Suppressor macrophage (primary cell): ENCODE data around the gene CCDC38.

ENCODE experiments used
- DNase-seq, 4 experiments: peaks; one replicate each; pipeline ENCODE4 v3.0.0-alpha.2; 2020 to 2022

The CCDC38 gene

GRCh38 chr12:95960241-95960640, 17.8 kb upstream of the CCDC38 start:
- DNase-seq, result peak in 2 of 4 experiments; percentile 17 to 20

DNA sequence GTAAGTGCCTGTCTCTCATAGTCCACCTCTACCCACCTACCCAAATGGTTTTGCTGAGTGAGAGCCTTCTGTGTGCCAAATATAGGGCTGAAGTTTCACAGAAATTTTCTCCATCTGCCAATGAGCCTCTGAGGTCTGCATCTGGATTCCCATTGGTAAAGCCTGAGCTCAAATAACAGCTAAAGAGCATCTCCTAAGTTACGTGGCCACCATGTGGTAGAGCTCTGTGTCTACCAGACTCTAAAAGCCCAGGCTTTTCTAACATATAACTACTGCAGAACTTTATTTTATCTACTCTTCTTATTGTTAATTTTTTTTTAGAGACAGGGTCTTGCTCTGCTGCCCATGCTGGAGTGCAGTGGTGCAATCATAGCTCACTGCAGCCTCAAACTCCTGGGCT, 16.7 kb upstream of the CCDC38 start:
- DNase-seq, result peak; percentile 25 to 55 (median 44)

DNA sequence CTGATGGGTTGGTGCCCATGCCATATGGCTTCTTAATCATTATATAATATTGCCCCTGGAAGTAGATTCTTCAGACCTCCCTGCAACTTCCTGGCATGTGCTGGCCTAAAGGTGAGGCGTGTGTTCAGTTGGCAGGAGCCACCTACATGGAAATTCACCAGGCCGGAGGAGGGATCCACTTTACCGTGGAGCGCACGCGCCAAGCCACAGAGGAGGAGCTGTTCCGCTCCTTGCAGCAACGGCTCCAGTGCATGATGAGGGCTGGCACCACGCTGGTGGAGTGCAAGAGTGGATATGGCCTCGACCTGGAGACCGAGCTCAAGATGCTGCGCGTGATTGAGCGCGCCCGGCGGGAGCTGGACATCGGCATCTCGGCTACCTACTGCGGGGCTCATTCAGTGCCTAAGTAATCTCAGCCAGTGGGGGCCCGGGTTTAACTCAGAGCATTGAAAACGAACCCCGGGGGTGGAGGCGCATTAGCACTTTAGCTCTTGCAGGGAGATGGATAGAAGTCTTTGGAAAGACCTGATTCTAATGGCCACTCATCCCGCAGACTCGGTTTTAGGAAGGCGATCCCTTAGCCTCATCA, 14.2 kb upstream of the CCDC38 start:
- no peak for DNase-seq

- DNase-seq, result no peak
These were observed 13.2 kb upstream of the CCDC38 start for GRCh38 chr12:95955549-95956159.

DNA sequence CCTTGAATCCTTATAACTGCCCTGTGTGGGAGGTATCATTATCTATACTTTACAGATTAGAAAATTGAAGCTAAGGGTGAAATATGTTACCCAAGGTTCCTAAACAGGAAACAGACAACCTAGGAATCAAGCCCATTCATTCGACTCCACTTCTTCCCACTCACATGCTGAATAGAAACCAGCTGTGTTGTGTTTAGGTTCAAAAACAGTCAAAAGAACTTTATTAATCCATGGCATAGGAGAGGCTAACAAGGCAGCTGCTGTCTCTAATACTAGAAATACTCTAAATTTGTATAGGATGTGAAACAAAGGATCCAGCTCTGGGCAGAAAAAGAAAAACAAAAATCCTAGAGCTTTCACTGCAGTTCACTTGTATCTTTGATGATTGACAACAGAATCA, 10.6 kb upstream of the CCDC38 start:
- peak in 3 of 4 experiments; percentile 13 to 37 (median 20) for DNase-seq

GRCh38 chr12:95951515-95951914, 9.1 kb upstream of the CCDC38 start:
- peak; percentile 10 to 82 (median 58) for DNase-seq

GRCh38 chr12:95949477-95950206, 7.2 kb upstream of the CCDC38 start:
- DNase-seq, result no peak

GRCh38 chr12:95944108-95944704, 1.8 kb upstream of the CCDC38 start:
- DNase-seq, result no peak

GRCh38 chr12:95943330-95943842, 972 bp upstream of the CCDC38 start, which contains the start of gene AMDHD1:
AMDHD1 (plus strand) TSS chr12:95943331; CDS start chr12:95943399, 68 bp downstream.
- DNase-seq, result peak; percentile 64 to 84 (median 72)

DNA sequence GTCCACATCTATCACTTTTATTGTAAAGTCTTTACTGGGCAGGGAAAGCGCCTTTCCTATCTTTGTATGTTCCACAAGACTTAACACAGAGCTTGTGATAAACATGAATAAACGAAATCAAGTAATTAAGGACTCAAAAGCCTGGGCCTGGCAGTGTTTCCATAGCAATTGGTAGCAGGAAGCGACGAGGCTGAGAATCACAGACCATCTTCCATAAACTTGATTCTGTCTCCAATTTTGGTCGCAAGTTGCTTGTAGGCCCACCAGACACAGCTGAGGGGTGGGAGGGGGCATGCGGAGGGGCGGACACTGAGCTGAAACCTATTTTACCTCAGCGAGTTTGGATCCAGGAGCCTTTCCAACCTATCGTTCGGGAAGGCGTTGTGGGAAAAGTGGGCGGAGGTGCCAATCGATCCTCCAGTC, 302 bp downstream of the CCDC38 start:
- DNase-seq, result peak in 3 of 4 experiments; percentile 11 to 15 (median 15)

DNA sequence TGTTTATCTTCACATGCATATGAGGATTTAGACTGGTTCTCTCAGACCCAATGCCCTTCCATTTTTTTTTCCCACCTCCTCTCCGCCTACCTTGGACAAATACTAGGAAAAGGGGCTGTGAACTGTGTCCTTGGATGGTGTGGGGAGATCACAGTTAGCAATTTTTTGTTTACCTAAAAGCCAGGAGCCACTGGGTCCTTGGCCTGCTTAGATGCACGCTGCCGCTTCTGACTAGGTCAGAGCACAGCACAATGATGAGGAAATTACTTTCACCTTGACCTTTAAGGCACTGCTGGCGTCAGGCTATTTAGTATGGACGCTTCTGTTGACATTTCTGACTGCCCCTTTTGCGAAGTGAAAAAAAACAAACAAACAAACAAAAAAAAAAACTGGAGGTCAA, 1.9 kb downstream of the CCDC38 start:
- no peak for DNase-seq

DNA sequence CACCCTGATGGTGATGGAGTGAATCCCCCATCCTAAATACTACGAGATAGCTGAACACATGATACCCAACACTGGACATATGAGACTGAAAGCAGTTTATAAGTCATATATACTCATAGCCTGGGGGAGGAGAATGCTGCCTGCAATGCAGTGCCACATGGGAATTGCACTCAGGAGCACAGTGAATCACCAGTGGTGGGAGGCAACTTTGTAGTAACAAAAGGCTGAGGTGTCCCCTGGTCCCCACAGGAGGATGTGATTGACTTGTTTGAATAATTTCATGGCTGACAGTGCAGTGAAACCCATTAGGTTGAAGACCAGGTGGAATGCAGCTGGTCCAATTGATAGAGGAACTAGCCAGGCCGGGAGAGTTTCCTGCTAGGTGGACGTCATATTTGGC, 20.2 kb downstream of the CCDC38 start:
- DNase-seq, result peak; percentile 30 to 58 (median 38)

DNA sequence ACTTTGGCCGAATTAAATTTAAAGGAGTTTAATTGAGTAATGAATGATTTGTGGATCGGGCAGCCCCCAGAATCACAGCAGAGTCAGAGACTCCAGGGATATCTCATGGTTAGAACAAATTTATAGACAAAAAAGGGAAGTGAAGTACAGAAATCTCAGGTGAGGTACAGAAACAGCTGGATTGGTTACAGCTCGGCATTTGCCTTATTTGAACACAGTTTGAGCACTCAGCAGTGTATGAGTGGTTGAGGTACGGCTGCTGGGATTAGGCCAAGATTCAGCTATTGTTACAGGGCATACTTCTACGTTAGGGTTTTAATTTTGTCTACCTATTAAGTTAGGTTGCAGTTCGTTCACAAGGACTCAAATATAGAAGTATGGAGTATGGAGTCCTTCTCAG, 23.3 kb downstream of the CCDC38 start:
- no peak for DNase-seq

DNA sequence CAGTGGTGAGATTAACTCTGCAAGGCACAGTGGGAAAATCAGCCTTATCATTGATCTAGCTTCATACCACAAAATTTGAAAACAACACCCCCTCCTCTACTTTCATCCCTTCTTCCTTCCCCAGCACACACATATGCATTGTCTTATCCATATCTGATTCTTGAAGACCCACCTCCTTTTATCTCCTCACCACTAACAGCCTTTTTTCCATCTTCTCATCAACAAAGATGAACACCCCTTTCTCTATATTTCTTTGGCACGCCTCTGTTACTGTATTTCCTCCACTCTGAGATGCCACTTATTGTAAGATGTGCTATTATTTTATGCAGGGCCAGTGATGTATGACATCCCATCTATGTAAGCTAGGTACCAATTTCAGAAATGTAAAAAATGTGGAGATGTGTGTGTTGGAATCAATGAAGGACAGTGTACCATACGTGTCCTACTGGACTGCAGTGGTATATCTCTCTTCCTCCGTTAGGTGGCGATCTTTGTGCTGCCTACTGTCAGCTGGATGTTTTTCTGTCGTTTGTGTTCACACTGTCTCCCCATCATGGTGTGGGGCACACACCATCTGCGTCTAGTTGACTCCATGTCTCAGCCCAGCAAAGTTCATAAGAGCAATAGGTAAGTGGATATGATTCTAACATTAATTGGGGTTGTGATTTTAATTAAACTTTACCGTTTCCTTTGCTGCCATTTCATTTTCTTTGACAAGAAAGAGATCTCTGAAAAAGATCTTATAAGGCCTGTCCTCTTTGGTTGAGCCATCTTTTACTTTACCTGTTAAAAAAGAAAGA, 24.0 kb downstream of the CCDC38 start:
- DNase-seq, result peak; percentile 64 to 85 (median 75)

DNA sequence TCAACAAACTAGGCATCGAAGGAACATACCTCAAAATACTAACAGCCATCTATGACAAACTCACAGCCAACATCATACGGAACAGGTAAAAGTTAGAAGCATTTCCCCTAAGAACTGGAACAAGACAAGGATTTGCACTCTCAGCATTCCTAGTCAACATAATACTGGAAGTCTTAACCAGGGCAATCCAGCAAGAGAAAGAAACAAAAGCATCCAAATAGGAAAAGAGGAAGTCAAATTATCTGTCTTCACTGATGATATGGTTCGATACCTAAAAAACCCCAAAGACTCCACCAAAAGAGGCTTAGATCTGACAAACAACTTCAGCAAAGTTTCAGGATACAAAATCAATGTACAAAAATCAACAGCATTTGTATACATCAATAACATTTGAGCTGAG, 32.5 kb downstream of the CCDC38 start:
- DNase-seq, result no peak

DNA sequence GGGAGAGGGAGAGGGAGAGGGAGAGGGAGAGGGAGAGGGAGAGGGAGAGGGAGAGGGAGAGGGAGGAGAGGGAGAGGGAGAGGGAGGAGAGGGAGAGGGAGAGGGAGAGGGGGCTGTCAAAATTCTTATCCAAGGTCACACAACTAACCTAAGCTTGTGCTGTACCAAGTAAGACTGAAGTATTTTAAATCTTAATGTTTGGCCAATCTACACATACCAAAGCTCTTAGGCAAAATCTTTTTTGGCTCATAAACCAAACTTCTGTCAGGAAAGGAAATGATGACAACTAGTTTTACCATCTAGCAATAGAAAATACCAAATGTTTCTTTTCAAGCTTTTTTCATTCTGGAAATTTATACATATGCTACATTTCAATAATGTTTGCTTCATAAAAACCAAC, 33.8 kb downstream of the CCDC38 start:
- no peak for DNase-seq

GRCh38 chr12:95898081-95898480, 44.3 kb downstream of the CCDC38 start:
- no peak for DNase-seq

GRCh38 chr12:95896846-95897245, 45.6 kb downstream of the CCDC38 start:
- no peak for DNase-seq

- DNase-seq, result no peak
These were observed 51.5 kb downstream of the CCDC38 start for GRCh38 chr12:95890958-95891357.

DNA sequence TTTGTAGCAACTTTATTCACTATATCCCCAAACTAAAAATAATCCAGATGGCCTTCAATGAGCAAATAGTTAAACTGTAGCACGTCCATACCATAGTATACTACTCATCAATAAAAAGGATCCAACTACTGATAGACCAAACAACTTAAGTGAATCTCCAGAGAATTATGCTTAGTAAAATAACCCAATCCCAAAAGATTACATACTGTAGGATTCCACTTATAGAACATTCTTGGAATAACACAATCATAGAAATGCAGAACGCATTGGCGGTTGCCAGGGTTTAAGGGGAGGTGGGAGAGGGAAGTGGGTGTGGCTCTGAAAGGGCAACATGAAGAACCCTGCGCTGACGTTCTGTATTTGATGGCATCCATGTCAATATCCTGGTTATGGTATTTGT, 55.1 kb downstream of the CCDC38 start:
- DNase-seq, result no peak

DNA sequence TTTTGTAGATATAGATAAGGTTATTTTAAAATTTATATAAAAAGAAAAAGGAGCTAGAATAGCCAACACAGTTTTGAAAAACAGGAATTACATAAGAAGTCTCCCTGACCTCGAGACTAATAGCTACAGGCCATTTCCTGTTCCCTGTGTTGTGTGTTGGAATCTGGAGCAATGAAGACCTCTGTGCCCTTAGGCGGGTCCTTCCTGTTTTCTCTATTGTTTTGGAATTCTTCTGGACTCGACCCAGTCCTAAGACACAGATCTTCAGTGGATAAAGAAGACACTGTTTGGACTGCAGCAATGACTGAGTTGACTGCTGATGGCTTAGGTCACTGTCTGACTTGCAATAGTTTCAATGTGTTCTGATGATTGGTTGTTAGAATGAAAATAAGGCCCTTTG, 57.4 kb downstream of the CCDC38 start:
- DNase-seq, result peak; percentile 13 to 31 (median 26)

GRCh38 chr12:95882873-95883272, 59.5 kb downstream of the CCDC38 start:
- DNase-seq, result no peak
